ENCODE data around the gene WWOX.

- TF ChIP-seq, protein P1, sequence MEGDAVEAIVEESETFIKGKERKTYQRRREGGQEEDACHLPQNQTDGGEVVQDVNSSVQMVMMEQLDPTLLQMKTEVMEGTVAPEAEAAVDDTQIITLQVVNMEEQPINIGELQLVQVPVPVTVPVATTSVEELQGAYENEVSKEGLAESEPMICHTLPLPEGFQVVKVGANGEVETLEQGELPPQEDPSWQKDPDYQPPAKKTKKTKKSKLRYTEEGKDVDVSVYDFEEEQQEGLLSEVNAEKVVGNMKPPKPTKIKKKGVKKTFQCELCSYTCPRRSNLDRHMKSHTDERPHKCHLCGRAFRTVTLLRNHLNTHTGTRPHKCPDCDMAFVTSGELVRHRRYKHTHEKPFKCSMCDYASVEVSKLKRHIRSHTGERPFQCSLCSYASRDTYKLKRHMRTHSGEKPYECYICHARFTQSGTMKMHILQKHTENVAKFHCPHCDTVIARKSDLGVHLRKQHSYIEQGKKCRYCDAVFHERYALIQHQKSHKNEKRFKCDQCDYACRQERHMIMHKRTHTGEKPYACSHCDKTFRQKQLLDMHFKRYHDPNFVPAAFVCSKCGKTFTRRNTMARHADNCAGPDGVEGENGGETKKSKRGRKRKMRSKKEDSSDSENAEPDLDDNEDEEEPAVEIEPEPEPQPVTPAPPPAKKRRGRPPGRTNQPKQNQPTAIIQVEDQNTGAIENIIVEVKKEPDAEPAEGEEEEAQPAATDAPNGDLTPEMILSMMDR (IDR thresholded peaks at IDR 0.05), result no peak
- TF ChIP-seq POLR2A (IDR thresholded peaks at IDR 0.05), result no peak
Observed at GRCh38 chr16:79006206-79006605, 906.8 kb downstream of the WWOX start.
